Mononuclear cell (primary cell): Measurements from ENCODE around the gene CMTM7. TPM values are rescaled to one million over a fixed set of nuclear protein-coding genes. Genes with fewer than 3 reads are reported as not detected.

Experiments
- H3K27me3 ChIP-seq: 2 replicates; pipeline ENCODE4 v1.6.0; 2011; ENCODE audit warnings: low read length, control low read depth; ENCODE audit not compliant: insufficient read depth
- H3K4me1 ChIP-seq: 2 replicates; pipeline ENCODE4 v1.5.1; 2011; ENCODE audit warnings: mild to moderate bottlenecking, low read length, control low read depth; ENCODE audit not compliant: insufficient read depth
- H3K4me3 ChIP-seq: 2 replicates; pipeline ENCODE4 v1.5.1; 2011; ENCODE audit warnings: mild to moderate bottlenecking, low read length, moderate library complexity
- H3K9me3 ChIP-seq: 2 replicates; pipeline ENCODE4 v1.5.1; 2011; ENCODE audit warnings: low read depth, mild to moderate bottlenecking, control low read depth, low read length
- total RNA-seq: library from RNA; depleted of rRNA; stranded (reverse); fragments of >200 nt; gene quantifications from one replicate; pipeline ENCODE4 v1.2.3, GENCODE V29; 2012

CMTM7 gene
- 17.0 TPM for total RNA-seq

GRCh38 chr3:32391643-32392535 lies at the start of gene CMTM7:
TSS of gene CMTM7 (plus strand) at chr3:32391853. CDS start at chr3:32391907, 54 bp downstream.
- no peaks in the 10 kb centered on the region for H3K27me3 ChIP-seq
- H3K9me3 ChIP-seq, result no peaks in the 10 kb centered on the region
- H3K4me3 ChIP-seq, result peak within 1 kb of the TSS; percentile 86
- peaks cover 45% of the 10 kb centered on the region for H3K4me1 ChIP-seq

- Histone ChIP-seq H3K4me1 (peaks cover 2% of the 10 kb centered on the region), H3K9me3 (no peaks in the 10 kb centered on the region), H3K4me3 (no peak overlapping the region), H3K27me3 (no peaks in the 10 kb centered on the region)
These were observed 44.1 kb upstream of the CMTM7 start for GRCh38 chr3:32347343-32348125.

- Histone ChIP-seq H3K9me3 (no peaks in the 10 kb centered on the region), H3K4me1 (peaks cover 3% of the 10 kb centered on the region), H3K4me3 (no peak overlapping the region), H3K27me3 (no peaks in the 10 kb centered on the region)
These were observed 42.5 kb upstream of the CMTM7 start for GRCh38 chr3:32349184-32349583.

GRCh38 chr3:32352563-32352962 lies 39.1 kb upstream of the CMTM7 start:
- Histone ChIP-seq H3K4me3 (no peak overlapping the region), H3K9me3 (no peaks in the 10 kb centered on the region), H3K27me3 (no peaks in the 10 kb centered on the region), H3K4me1 (peaks cover 3% of the 10 kb centered on the region)

GRCh38 chr3:32353351-32353750 lies 38.3 kb upstream of the CMTM7 start:
- no peaks in the 10 kb centered on the region for H3K27me3 ChIP-seq
- H3K4me1 ChIP-seq, result peaks cover 3% of the 10 kb centered on the region
- no peaks in the 10 kb centered on the region for H3K9me3 ChIP-seq
- no peak overlapping the region for H3K4me3 ChIP-seq

- no peaks in the 10 kb centered on the region for H3K9me3 ChIP-seq
- no peak overlapping the region for H3K4me3 ChIP-seq
- H3K4me1 ChIP-seq, result peaks cover 3% of the 10 kb centered on the region
- H3K27me3 ChIP-seq, result no peaks in the 10 kb centered on the region
These were observed 37.3 kb upstream of the CMTM7 start for GRCh38 chr3:32354362-32354778.

GRCh38 chr3:32355751-32356291 lies 35.8 kb upstream of the CMTM7 start:
- Histone ChIP-seq H3K4me3 (no peak overlapping the region), H3K9me3 (no peaks in the 10 kb centered on the region), H3K27me3 (no peaks in the 10 kb centered on the region), H3K4me1 (peaks cover 3% of the 10 kb centered on the region)

- Histone ChIP-seq H3K4me3 (no peak overlapping the region), H3K27me3 (no peaks in the 10 kb centered on the region), H3K4me1 (no peaks in the 10 kb centered on the region), H3K9me3 (no peaks in the 10 kb centered on the region)
These were observed 31.7 kb upstream of the CMTM7 start for GRCh38 chr3:32359766-32360492.

- H3K4me1 ChIP-seq, result no peaks in the 10 kb centered on the region
- no peak overlapping the region for H3K4me3 ChIP-seq
- H3K9me3 ChIP-seq, result no peaks in the 10 kb centered on the region
- H3K27me3 ChIP-seq, result no peaks in the 10 kb centered on the region
These were observed 31.2 kb upstream of the CMTM7 start for GRCh38 chr3:32360493-32360827.

- H3K4me3 ChIP-seq, result no peak overlapping the region
- no peaks in the 10 kb centered on the region for H3K27me3 ChIP-seq
- no peaks in the 10 kb centered on the region for H3K9me3 ChIP-seq
- H3K4me1 ChIP-seq, result peaks cover 4% of the 10 kb centered on the region
These were observed 24.8 kb upstream of the CMTM7 start for GRCh38 chr3:32366638-32367397.

- Histone ChIP-seq H3K4me3 (no peak overlapping the region), H3K9me3 (no peaks in the 10 kb centered on the region), H3K4me1 (peaks cover 4% of the 10 kb centered on the region), H3K27me3 (no peaks in the 10 kb centered on the region)
These were observed 24.2 kb upstream of the CMTM7 start for GRCh38 chr3:32367442-32367841.

- H3K4me1 ChIP-seq, result peaks cover 12% of the 10 kb centered on the region
- no peaks in the 10 kb centered on the region for H3K9me3 ChIP-seq
- no peak overlapping the region for H3K4me3 ChIP-seq
- H3K27me3 ChIP-seq, result no peaks in the 10 kb centered on the region
These were observed 20.0 kb upstream of the CMTM7 start for GRCh38 chr3:32371461-32372212.

- no peaks in the 10 kb centered on the region for H3K9me3 ChIP-seq
- no peaks in the 10 kb centered on the region for H3K27me3 ChIP-seq
- H3K4me1 ChIP-seq, result peaks cover 12% of the 10 kb centered on the region
- H3K4me3 ChIP-seq, result no peak overlapping the region
These were observed 19.5 kb upstream of the CMTM7 start for GRCh38 chr3:32372213-32372490.

GRCh38 chr3:32373276-32373675 lies 18.4 kb upstream of the CMTM7 start:
- Histone ChIP-seq H3K4me1 (peaks cover 12% of the 10 kb centered on the region), H3K27me3 (no peaks in the 10 kb centered on the region), H3K4me3 (no peak overlapping the region), H3K9me3 (no peaks in the 10 kb centered on the region)
